NCI-H2196 (cell line): ENCODE results near the gene MLXIP.
A peak's percentile ranks its signal among the peaks of the same experiment; 100 is the strongest.
"Not testable (repeated sequence)": the region's sequence is repeated elsewhere in the genome, so short reads cannot be mapped to it uniquely, and the experiment has no call there.

Experiments
- DNase-seq: peaks from one replicate; lab custom pipeline; 2025; ENCODE audit not compliant: unreplicated experiment; lab: John Stamatoyannopoulos, UW

MLXIP gene

GRCh38 chr12:122174155-122174845, 95.7 kb downstream of the MLXIP start, which contains the start of gene IL31:
TSS of gene IL31 (minus strand) at chr12:122174221. CDS start at chr12:122174172, 49 bp downstream.
- no peak for DNase-seq

GRCh38 chr12:122176473-122176872, 97.9 kb downstream of the MLXIP start:
- not testable (repeated sequence) for DNase-seq

- no peak for DNase-seq
Observed at GRCh38 chr12:122182887-122183587, 104.5 kb downstream of the MLXIP start, which contains the start of gene LRRC43. TSS of gene LRRC43 (plus strand) at chr12:122183123. CDS start at chr12:122183145, 22 bp downstream.

- DNase-seq: no peak
Observed at GRCh38 chr12:122183588-122183940, 105.0 kb downstream of the MLXIP start.

GRCh38 chr12:122184517-122184916, 106.0 kb downstream of the MLXIP start:
- DNase-seq: no peak

- no peak for DNase-seq
Observed at GRCh38 chr12:122185079-122185478, 106.5 kb downstream of the MLXIP start.

- DNase-seq: no peak
Observed at GRCh38 chr12:122185494-122186082, 107.0 kb downstream of the MLXIP start.

- DNase-seq: no peak
Observed at GRCh38 chr12:122187466-122187865, 108.9 kb downstream of the MLXIP start.

GRCh38 chr12:122189626-122190475, 111.3 kb downstream of the MLXIP start:
- no peak for DNase-seq

GRCh38 chr12:122190842-122191668, 112.5 kb downstream of the MLXIP start:
- DNase-seq: peak; percentile 68

GRCh38 chr12:122192441-122192840, 113.9 kb downstream of the MLXIP start:
- DNase-seq: no peak

- DNase-seq: no peak
Observed at GRCh38 chr12:122194804-122195203, 116.2 kb downstream of the MLXIP start.

GRCh38 chr12:122195405-122195804, 116.8 kb downstream of the MLXIP start:
- no peak for DNase-seq
